ENCODE results near the gene SLC39A11.
"Not testable (repeated sequence)": the region's sequence is repeated elsewhere in the genome, so short reads cannot be mapped to it uniquely, and the experiment has no call there.

The SLC39A11 gene

DNA sequence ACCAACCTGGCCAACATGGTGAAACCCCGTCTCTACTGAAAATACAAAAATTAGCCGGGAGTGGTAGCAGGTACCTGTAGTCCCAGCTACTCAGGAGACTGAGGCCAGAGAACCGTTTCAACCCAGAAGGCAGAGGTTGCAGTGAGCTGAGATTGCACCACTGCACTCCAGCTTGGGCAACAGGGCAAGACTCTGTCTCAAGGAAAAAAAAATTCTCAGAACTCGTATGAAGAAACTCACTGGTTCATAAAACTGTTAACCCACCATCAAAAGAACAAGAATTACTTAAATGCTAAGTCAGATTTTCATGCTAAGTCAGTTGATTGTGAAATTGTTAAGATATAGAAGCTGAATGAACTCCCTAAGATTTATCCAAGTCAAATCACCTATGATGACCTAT lies 31.3 kb downstream of the SLC39A11 start:
- Histone ChIP-seq H3K27me3 (replicated peaks) (no peaks in the 10 kb centered on the region), H3K36me3 (replicated peaks) (no peaks in the 10 kb centered on the region), H3K27ac (no peak overlapping the region), H3K4me3 (ENCODE audit: low read depth, low read length) (no peak overlapping the region)
- TF ChIP-seq, protein P1, sequence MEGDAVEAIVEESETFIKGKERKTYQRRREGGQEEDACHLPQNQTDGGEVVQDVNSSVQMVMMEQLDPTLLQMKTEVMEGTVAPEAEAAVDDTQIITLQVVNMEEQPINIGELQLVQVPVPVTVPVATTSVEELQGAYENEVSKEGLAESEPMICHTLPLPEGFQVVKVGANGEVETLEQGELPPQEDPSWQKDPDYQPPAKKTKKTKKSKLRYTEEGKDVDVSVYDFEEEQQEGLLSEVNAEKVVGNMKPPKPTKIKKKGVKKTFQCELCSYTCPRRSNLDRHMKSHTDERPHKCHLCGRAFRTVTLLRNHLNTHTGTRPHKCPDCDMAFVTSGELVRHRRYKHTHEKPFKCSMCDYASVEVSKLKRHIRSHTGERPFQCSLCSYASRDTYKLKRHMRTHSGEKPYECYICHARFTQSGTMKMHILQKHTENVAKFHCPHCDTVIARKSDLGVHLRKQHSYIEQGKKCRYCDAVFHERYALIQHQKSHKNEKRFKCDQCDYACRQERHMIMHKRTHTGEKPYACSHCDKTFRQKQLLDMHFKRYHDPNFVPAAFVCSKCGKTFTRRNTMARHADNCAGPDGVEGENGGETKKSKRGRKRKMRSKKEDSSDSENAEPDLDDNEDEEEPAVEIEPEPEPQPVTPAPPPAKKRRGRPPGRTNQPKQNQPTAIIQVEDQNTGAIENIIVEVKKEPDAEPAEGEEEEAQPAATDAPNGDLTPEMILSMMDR (IDR thresholded peaks at IDR 0.05; ENCODE audit: low read depth, low read length, missing control alignments): no peak
- in situ Hi-C loops (cut with HindIII; ENCODE audit: low pct_ligation_motif_present, low sequenced_read_pairs): no loop called here
- DNase-seq: no peak

GRCh38 chr17:73060721-73061120 lies 31.8 kb downstream of the SLC39A11 start:
- in situ Hi-C loops (cut with HindIII; ENCODE audit: low pct_ligation_motif_present, low sequenced_read_pairs): no loop called here
- TF ChIP-seq, protein P1 (IDR thresholded peaks at IDR 0.05; ENCODE audit: low read depth, low read length, missing control alignments): no peak
- no peak for DNase-seq
- H3K27ac ChIP-seq: no peak overlapping the region
- H3K27me3 ChIP-seq (replicated peaks): no peaks in the 10 kb centered on the region
- no peak overlapping the region for H3K4me3 ChIP-seq (ENCODE audit: low read depth, low read length)
- no peaks in the 10 kb centered on the region for H3K36me3 ChIP-seq (replicated peaks)

GRCh38 chr17:73059713-73060112 lies 32.8 kb downstream of the SLC39A11 start:
- DNase-seq; in situ Hi-C loops (cut with HindIII; ENCODE audit: low pct_ligation_motif_present, low sequenced_read_pairs); H3K4me3 ChIP-seq (ENCODE audit: low read depth, low read length); H3K36me3 ChIP-seq (replicated peaks); H3K27ac ChIP-seq; H3K27me3 ChIP-seq (replicated peaks): not testable (repeated sequence)

GRCh38 chr17:73058022-73058421 lies 34.5 kb downstream of the SLC39A11 start:
- in situ Hi-C loops (cut with HindIII; ENCODE audit: low pct_ligation_motif_present, low sequenced_read_pairs): no loop called here
- Histone ChIP-seq H3K27me3 (replicated peaks) (no peaks in the 10 kb centered on the region), H3K4me3 (ENCODE audit: low read depth, low read length) (no peak overlapping the region), H3K36me3 (replicated peaks) (no peaks in the 10 kb centered on the region), H3K27ac (peak overlapping the region; percentile 36)
- TF ChIP-seq, protein P1 (IDR thresholded peaks at IDR 0.05; ENCODE audit: low read depth, low read length, missing control alignments): no peak
- DNase-seq: peak; percentile 56

- Histone ChIP-seq H3K27me3 (replicated peaks) (no peaks in the 10 kb centered on the region), H3K4me3 (ENCODE audit: low read depth, low read length) (no peak overlapping the region), H3K27ac (no peak overlapping the region), H3K36me3 (replicated peaks) (no peaks in the 10 kb centered on the region)
- no peak for DNase-seq
- TF ChIP-seq, protein P1 (IDR thresholded peaks at IDR 0.05; ENCODE audit: low read depth, low read length, missing control alignments): no peak
- in situ Hi-C loops (cut with HindIII; ENCODE audit: low pct_ligation_motif_present, low sequenced_read_pairs): no loop called here
Observed at GRCh38 chr17:73057196-73057595, 35.3 kb downstream of the SLC39A11 start.

GRCh38 chr17:73052923-73053322 lies 39.6 kb downstream of the SLC39A11 start:
- TF ChIP-seq, protein P1 (IDR thresholded peaks at IDR 0.05; ENCODE audit: low read depth, low read length, missing control alignments): no peak
- no peaks in the 10 kb centered on the region for H3K27me3 ChIP-seq (replicated peaks)
- in situ Hi-C loops (cut with HindIII; ENCODE audit: low pct_ligation_motif_present, low sequenced_read_pairs): no loop called here
- no peaks in the 10 kb centered on the region for H3K36me3 ChIP-seq (replicated peaks)
- DNase-seq: no peak
- H3K4me3 ChIP-seq (ENCODE audit: low read depth, low read length): no peak overlapping the region
- H3K27ac ChIP-seq: no peak overlapping the region
